HG03196 (cell line): ENCODE measurements around the gene RAD51B.

ENCODE experiments used
- ATAC-seq: cut with Tn5 transposase; IDR thresholded peaks from one replicate; pipeline ENCODE4 v1.9.1; 2021; ENCODE audit not compliant: unreplicated experiment

Gene RAD51B

GRCh38 chr14:68527329-68527851, 707.8 kb downstream of the RAD51B start:
- no peak for ATAC-seq

DNA sequence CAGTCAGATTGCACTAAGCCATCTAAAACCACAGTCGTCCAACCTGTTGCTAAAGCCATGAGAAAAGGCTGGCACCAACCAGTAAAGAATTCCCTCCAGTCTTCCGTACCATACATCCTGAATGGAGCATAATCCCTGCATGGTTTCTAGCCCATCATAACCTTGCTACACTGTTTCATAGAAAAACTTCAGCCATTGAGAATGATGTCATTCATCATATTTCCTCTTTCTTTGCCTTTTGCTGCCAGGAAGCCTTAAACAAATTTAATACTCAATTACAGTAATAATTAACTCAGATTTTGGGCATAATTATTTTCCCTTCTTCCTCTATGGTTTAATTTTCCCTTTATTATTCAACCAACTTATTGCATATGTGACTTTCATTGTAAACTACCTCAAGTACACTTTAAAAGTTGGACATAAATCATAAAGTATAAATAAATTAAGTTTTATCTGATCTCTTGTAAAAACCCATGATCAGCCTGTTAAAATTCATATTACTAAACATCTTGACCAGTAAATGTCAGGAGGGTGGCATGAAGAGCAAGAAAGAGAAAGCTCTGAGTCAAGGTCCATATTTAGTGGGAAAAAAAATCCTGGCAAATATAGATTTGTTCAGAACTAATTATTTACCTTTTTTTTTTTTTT, 708.6 kb downstream of the RAD51B start:
- no peak for ATAC-seq

DNA sequence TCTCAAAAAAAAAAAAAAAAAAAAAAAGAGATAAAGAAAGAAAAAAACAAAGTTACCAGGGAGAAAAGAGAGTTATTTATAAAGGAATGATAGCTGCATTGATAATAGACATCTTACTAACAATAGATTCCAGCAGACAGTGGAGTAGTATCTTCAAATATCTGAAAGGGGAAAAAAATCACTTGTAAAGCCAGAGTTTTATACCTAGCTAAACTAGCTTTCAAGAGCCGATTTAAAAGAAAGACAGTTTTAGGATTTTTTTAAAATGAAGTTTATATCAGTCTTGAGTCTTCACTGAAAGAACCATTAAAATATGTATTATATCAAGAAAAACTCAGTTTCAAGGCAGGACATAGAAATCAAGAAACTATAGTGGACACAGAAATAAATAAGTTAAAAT, 710.9 kb downstream of the RAD51B start:
- no peak for ATAC-seq

DNA sequence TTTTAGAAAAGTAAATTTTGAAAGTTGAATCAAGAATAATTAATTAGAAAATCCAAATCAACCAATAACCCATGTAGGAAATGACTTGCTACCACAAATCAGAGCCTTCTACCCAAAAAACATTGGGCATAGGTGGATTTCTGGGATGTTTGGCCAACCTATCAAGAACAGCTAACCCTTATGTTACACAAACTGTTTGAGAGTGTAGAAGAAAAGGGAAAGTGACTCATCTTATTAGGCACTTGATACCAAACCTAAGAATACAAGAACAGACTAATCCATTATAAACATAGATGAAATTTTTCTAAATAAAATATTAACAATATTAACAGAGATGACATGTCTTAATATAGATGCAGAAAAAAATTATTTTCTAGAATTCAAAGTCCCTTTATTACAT, 712.9 kb downstream of the RAD51B start:
- ATAC-seq: no peak

DNA sequence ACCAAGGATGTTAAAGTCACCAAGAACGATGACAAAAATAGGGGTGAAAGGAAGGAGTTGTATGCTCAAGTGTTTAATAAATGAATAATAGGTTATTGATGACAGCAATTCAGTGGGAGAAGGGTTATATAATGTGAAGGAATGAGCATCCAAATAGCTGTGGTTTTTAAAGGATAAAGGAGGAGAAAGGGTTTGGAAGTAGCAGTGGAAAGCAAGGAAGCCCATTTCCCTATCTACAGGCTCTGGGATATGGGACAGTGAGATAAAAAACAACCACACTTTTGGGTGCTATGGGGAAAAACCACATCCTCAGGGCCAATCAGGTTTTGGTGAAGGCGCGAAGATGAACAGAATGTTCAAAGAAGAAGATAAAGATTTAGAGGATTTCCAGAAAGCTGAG, 714.7 kb downstream of the RAD51B start:
- ATAC-seq: no peak

GRCh38 chr14:68535404-68536017, 715.9 kb downstream of the RAD51B start:
- ATAC-seq: no peak

DNA sequence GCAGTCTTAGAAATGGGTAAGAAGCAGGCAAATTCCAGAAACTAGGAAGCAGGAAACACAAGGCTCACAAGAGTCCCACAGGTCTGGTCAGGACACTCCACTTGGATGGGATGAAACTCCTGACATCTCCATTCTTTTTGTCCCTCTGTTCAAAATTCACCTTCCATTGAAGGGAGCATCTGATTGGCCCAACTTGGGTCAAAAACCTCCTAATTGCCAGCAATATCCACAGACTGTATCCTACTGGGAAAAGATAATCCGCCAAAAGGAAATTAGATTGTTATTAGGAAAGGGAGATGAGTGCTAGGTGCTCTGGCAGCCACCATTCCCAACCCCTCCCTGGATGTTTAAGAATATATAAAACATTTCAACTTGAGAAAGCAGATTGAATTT, 716.4 kb downstream of the RAD51B start:
- ATAC-seq: no peak

- no peak for ATAC-seq
Observed at GRCh38 chr14:68538639-68539038, 719.1 kb downstream of the RAD51B start.

GRCh38 chr14:68539241-68539737, 719.7 kb downstream of the RAD51B start:
- no peak for ATAC-seq

DNA sequence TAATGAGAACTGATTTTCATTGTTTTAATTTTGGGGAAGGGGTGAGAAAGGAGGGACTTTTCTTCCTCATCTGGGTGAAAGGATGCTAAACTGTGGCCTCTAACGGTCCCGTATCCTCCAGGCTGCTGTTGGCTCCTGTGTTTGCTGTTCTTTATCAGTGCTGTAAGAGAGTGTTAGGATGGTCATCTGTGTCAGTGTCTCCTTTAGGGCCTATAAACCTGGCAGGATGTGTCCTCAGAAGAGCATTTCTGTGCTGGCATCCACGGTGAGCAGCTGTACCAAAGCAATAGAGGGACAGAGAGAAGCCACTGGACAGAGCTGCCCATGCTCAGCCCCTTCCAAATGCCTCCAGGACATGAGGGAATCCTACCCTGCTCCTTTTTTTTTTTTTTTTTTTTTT, 720.2 kb downstream of the RAD51B start:
- no peak for ATAC-seq

DNA sequence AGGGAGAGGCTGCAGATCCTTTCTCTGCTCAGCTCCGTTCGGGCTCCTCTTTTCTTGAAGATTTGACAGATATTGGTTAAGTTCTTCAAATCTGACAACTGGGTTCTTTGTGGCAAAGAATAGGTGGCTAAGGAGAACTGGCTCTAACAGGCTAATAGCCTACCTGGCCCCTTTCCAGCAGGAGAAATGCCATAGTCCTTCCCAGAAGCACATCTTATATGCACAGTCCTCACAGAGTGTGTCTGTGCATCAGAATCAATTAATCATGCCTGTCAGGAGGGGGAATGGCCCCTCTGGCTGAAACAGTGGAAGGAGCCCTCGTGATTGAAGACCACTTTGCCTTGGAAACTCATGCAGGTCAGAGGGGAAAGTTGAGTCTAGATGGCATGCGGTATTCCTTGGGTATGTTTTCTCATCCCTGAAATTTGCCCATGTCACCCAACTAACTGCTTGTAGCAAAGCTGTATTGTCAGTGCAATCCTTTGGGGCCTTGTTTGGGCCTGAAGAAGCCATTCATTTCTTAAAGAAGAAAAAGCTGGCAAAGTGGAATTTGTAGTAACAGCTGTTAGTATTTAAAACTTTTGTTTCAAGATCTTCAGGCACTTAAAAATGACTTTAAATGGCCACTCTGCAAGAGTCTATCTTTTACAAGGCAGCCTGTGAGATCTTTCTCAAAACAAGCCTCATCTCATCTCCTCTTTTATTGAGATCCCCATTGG, 721.8 kb downstream of the RAD51B start:
- ATAC-seq: no peak

DNA sequence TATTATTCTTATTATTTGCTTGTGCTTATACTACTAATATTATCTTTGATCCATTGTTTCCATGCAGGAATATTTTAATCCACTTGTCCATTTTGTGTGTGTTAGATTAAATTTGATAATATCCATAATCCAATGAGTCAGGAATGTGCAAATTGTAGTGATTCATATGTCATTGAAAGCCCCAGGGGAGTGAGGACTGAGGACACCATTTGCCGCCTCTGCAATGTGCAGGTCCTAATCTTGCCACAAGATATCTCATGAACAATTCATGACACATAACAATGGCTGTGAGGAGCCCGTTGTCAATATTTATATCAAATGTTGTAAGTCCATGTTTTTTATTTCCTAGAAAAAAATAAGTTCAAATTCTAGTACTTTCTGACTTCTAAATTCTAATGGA, 722.8 kb downstream of the RAD51B start:
- ATAC-seq: no peak

DNA sequence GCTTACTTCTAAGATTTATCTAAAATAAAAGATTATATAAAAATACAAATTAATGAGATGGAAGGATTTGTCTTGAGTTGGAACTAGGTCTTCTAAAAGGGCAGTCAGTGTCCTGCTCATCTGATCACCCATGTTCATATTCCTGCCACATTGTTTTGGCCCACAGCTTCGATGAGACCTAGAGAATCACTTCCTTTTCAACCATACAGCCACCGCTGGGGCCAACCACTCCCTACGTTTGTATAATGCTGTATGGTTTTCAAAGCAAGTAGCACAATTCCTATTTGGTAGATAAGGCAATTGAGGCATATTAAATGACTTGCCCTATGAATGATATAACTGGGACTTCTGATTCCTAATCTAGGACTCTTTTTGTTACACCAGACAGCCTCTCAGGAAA, 723.9 kb downstream of the RAD51B start:
- no peak for ATAC-seq

DNA sequence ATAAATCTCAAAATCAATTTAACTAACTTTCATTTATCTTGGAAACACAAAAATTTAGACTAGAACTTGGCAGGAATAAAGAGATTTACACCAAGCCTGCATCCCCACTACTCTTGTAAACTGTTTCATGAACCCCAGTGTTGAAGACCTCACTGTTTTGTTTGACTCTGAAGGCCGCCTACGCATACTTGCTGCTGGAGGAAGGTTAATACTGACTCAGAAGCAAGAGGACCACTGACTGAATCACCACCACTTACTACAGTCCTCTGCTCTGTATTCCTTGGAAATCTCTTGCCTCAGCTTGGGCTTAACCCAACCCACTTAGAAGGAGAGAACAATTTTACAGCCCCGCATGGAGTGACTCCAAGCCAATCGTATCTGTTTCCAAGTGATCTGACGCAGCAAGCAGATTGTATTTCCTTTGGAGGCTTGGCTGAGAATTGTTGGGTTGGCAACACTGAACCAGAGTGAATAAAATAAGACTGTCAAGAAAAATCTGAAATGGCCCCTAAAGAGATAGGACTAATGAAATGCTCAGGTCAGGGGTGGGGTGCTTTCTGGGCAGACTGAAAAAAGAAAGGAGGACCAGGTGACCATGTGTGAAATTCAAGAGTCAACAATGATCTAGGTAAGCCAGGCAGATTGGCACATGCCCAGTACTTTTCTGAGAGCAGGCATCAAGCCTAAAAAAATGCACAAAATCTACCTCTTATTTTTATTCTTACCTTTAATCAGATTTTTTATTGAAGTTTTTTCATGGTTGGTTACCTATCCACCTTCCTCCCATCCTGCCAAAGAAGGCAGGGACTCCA, 724.7 kb downstream of the RAD51B start:
- ATAC-seq: no peak

- ATAC-seq: no peak
Observed at GRCh38 chr14:68546839-68547238, 727.3 kb downstream of the RAD51B start.

DNA sequence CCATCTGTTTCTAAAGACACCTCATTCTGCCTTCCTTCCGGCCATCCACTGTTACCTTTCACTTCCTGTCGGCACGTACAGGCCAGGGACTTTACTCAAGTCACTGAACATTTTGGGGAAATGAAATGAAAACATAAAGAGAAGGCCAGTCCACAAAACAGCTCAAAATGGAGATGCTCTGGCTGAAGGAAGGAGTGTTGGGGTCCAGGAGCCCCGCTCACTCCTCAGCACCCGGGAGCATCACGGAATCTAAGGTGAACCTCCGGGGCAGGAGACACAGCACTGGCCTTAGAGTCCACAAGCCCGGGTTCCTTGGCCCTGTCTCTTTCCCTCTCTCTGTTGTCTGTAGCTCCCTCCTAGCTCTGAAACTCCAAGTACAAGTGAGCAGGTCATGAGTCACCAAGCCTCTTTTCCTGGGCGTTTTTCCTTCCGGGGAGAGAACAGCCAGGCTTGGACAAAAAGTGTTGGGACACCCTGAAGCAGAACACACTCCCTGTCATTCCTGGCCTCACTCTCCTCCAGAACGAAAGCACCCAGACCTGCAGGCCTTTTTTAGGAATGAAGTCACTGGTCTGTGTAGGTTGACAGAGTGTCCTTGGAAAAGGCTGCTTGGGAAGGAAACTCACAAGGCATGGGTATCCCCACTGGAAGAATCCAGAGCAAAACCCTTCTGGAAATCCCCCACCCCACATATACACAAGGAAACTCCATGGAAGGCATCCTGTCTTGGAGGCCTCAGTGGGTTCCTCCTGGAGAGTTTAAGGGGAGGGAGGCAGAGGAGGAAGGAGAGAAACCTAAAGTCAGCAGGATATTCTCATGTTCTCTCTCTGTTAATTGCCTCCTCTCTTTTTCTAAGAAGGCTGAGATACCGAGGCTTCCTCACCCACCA, 728.0 kb downstream of the RAD51B start:
- no peak for ATAC-seq

DNA sequence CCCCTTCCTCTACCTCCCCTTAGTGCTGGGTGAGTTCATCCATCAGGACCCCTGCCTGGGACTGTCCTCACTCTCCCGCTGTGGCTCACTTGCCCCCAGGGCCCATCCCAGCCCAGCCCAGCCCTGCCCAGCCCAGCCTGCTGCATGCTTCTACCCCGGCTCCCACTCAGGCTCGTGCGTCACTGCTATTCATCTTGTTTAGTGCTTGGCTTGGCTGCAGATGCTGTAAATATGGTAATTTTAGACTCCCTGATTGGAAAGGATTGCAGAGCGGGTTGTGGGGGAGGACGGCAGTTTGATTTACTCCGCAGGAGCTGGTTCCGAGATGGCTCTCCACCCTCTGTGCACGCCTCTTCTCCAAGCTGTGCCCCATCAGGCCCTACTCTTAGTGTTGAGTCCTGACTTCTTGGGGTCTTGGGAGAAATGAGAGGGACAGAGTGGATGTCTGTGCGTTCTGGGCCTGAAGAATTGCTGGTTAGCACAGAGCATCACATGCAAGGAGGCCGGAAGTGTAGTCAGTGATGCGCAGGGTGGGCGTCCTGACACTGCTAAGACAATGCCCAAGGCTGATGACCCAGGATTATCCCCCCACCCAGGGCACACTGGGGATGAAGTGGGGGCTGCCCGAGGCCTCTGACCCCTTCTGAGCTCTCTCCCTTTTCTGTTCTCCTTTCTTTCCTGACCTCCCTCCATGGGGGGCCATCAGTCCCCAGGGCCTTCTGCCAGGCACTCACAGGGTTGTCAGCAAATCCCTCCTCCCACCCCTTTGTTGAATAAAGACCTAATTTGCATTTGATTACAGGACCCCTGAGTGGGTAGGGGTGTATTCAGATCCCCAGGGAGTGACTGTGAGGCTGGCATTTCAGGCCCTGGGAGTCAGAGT, 728.9 kb downstream of the RAD51B start:
- no peak for ATAC-seq

DNA sequence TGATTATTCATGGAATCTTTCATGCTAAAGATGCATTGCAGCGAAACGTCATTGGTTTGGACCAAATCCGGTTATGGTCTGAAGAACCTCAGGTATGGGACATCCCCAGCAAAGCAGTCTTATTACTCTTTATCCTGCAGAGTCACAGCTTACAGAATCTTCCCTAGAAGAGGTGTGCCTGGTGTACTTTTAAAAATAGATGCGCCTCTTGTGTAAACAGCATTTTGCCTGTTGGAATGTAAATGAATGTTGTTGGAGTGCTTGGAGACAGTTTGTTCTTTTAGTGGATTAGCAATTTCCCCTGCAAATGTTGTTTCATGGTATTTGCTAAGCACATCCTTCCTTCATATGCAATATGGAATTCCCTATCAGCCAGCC, 730.7 kb downstream of the RAD51B start:
- ATAC-seq: no peak

GRCh38 chr14:68551045-68551683, 731.6 kb downstream of the RAD51B start:
- no peak for ATAC-seq
